GM19035 (cell line): ENCODE measurements around the gene B4GALT1.
A peak's percentile ranks its signal among the peaks of the same experiment; 100 is the strongest.
"Not testable (repeated sequence)": the region's sequence is repeated elsewhere in the genome, so short reads cannot be mapped to it uniquely, and the experiment has no call there.

Source experiments
- ATAC-seq: cut with Tn5 transposase; IDR thresholded peaks from one replicate; pipeline ENCODE4 v1.9.1; 2021; ENCODE audit not compliant: unreplicated experiment

B4GALT1 gene

GRCh38 chr9:33185406-33185805, 18.3 kb upstream of the B4GALT1 start:
- no peak for ATAC-seq

DNA sequence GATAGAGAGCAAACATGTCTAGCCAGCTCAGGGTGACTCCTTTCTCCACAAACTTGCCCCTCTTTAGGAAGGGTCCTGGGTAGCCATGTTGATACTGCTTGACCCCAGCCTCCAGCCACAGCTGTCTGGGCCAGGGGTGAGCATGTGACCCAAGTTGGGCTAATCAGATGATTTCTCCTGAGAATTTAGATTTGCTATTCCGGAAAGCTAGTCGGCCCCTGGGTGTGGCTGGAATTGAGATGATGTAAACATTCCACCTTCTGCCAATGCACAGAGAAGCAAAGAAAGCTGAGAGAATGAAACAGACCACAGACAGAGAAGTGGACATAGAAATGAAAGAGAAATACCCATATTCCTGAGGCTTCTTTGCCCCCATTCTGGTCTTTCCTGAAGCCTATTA, 17.8 kb upstream of the B4GALT1 start:
- ATAC-seq = no peak

GRCh38 chr9:33182519-33182918, 15.4 kb upstream of the B4GALT1 start:
- ATAC-seq = no peak

- no peak for ATAC-seq
These were observed 13.5 kb upstream of the B4GALT1 start for GRCh38 chr9:33180526-33181184.

DNA sequence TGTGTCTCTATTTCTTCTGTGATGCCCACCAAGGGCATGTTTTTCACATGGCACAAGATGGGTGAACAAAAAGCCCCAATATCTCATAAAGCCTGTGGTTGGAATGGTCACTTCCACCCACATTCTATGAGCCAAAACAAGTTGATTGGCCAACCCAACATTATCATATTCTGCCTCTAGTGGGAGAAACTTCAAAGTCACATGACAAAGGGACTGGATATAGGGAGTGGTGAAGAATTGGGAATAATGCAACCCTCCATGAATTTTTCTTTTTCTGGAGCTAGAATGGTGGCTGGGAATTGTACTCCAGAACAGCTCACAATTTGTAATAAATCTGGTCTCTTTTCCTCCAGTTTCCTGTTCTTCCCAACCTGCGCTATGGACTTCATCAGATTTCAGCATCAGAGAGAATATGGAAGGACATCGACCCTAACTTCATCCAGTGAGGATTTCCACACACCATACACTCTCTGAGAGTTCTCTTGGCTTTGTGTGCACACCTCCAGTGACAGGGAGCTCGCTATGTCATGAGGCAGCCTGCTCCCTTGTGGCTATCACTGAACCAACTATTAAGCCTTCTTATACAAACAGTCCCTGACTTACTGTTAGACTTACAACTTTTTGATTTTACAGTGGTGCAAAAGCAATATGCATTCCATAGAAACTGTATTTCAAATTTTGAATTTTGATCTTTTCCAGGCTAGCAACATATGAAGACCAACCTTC, 12.0 kb upstream of the B4GALT1 start:
- ATAC-seq = no peak

DNA sequence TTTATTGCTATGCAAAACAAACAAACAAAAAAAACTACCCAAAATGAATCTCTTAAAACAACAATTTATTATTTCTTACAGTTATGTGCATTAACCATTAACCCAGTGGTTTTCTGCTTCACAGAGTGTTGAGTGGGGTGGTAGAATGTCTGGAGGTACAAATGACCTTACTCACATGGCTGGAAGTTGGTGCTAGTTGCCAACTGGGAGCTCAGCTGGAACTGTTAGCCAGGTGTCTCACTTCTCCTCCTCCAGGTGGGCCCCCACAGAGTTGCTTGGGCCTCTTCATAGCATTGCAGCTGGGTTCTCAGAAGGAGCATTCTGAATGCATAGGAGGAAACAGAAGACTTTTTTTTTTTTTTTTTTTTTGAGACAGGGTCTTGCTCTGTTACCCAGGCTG, 10.5 kb upstream of the B4GALT1 start:
- no peak for ATAC-seq

GRCh38 chr9:33177086-33177485, 9.9 kb upstream of the B4GALT1 start:
- ATAC-seq = no peak

GRCh38 chr9:33175649-33176325, 8.7 kb upstream of the B4GALT1 start:
- ATAC-seq = no peak

DNA sequence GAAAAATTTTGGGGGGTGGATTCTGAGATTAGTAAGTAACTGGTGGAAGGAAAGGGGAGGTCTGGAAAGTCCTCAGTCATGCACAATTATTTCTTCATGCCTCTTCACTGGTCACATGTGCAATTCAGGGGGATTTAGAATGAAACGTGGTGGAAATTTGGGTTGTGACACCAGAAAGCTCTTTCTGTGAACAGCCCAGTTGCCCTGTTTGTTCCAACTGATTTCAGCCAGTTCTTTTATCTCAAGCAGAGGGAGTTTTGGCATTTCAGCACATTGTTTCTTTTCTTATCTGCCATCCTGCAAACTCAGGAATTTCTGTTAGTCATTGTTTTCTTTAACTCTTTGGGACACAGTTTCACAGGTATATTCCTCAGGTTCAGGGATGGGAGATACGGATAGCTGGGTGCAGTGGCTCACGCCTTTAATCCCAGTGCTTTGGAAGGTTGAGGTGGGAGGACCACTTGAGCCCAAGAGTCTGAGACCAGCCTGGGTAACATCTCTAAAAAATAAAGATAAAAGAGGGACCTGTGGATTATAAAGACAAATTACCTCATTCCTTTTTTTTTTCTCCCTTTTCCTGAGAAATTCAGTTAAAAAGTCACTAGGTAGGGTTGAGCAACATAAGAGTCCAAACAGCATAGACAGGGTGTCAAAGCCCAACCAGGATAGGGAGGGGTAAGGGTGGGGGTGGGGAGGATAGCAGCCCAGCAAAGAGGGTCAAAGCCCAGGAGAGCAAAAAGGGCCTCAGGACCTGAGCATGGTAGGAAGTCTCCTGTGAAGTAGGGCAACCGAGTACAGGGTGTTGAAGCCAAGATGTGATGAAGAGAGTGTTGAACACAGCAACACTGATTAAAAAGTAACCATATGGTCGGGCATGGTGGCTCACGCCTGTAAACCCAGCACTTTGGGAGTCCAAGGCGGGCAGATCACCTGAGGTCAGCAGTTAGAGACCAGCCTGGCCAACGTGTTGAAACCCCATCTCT, 5.4 kb upstream of the B4GALT1 start:
- no peak for ATAC-seq

DNA sequence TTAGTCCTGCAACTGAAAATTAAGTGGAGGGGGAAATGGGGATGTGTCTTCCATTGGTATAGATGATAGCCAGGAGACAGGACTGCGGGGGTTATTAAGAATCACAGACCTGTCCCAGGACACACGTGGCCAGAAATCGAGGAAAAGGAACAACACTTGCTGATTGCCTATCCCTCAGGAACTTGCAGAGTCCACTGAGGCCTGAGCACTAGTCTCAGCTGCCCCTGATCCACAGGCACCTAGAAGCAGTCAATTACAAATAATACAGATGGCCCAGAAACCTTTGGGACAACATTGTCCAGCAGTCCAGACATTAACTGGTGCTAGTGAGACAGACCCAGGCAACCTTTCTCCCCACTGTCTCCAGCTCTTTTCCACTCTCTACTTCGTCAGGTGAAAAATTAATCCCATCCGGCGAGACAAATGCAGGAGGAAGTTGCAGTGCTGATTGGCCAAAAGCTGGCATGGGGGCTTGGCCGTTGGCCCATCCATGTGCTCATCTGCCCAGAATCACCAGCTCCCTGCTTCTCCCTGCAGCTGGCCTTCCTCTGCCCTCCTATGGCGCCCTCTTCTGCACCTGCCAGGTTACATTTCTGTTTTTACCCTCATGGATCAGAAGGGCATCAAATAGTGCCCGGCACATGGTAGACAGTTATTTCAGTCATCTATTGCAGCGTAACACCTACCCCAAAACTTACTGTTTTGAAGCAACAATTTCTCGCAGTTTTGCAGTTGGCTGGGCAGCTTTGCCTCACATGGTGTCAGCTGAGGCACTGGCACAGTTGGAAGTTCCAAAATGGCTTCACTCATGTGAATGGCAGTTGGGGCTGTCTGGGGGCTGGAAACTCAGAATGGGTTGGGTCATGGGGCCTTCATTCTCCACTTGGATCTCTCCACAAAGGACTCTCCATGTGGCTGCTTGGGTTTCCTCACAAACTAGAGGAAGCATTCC, 3.6 kb upstream of the B4GALT1 start:
- no peak for ATAC-seq

GRCh38 chr9:33168941-33169544, 1.9 kb upstream of the B4GALT1 start:
- ATAC-seq = no peak

DNA sequence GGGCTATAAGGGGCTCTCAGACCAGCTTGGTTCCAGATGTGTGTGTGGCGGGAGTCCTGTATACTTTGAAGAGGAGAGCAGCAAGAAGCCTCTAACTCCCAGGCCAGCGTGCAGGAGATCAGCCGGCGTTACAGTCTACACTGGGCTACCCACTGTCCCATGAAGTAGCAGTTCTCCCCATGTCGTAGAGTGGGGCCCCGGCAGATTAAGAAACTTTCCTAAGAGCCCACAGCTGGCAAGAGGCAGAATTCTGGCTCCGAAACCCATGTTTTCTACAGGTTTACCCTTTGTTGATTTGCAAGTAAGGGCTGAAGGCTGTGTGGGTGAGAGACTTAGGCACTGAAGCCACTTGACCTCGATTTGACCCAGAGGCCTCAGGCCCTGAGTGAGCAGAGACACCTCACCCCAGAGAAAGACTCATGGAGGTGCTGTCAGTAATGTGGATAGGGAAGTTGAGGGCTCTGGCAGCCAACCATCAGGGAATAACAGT, 881 bp upstream of the B4GALT1 start:
- peak; percentile 0 for ATAC-seq

DNA sequence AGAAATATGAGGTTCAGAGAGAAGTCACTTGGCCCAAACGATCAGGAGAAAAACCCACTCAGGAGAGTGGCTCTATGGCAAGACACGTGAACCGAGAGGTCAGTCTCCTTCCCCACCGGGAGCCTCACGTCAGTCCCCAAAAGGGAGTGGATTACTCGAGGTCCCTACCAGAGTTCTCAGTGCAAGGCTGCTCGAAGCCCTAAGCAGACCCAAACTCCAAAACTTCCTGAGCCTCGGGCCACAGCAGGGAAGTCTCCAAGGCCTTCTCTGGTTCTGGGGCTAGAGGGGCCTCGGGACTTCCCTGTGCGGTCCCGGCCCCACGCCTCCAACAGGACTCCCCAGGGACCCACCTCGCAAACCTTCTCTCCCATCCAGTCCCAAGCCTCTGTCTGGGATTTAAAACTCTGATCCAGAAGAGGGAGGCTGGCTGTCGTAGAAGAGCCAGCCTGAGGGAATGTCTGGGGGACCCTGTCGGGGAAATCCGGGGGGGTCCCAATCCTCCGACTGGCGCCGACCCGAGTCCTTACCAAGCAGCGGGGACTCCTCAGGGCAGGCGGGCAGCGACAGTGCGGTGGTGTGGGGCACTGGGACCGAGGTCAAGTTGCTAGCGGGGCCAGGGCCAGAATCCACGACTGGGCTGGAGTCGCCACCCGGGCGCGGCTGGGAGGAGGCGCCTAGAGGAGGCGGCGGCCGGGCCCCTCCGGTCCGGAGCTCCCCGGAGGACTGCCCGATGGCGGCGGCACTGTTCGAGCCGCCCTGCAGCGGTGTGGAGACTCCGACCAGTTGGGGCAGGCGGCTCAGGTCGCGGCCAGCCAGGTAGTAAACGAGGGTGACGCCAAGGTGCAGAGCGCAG, 679 bp downstream of the B4GALT1 start:
- ATAC-seq = peak; percentile 13

DNA sequence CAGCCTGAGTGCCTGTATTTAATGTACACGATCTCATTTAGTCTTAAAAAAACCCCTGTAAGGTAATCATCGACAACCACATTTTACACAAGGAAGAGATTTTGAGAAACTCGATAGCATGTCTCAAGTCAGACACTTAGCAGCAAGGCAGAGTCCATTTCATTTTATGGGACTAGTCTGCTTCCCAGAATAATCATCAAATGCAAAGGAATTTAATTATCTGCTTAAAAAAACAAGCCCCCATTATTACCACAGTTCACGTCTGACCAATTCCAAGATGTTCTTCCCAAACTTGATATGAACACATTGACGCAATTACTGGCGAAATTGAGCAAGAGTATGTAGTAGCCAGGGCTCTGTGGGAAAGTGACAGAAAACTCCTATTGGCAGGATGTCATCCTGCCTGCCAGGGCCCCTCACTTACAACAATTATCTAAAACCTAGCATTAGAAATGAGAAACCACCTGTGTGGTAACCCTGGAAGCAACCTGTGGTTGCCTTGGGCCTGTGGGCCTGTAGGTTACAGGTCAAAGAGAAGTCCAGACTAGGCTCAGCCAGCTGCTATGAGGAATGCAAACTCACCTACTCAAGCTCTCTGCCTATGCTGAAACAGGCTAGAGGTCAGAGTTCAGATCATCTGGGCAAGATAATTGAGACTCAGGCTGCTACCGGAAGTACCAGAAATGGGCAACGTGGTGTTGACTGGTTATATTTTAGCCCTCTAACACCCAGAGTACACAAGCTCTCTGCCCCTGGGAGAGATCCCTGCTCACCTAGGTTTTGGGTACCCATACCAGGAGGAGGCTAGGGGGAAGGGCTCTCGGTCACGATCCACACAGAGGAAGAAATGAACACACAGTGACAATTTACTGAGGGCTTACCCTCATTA, 1.6 kb downstream of the B4GALT1 start:
- ATAC-seq = no peak

GRCh38 chr9:33164921-33165262, 2.2 kb downstream of the B4GALT1 start:
- not testable (repeated sequence) for ATAC-seq

GRCh38 chr9:33164138-33164809, 2.9 kb downstream of the B4GALT1 start:
- ATAC-seq = no peak
